GM12892 (cell line): Measurements from ENCODE around the gene ISLR.

ENCODE experiments used
- POLR2A ChIP-seq: IDR thresholded peaks from 2 replicates; pipeline ENCODE4 v1.6.1; 2011; ENCODE audit warnings: low read depth, low read length, control low read depth
- POLR2AphosphoS5 ChIP-seq: IDR thresholded peaks from 2 replicates; pipeline ENCODE4 v1.6.1; 2011; ENCODE audit warnings: low read depth, low read length, control low read depth
- TAF1 ChIP-seq: IDR thresholded peaks from 2 replicates; pipeline ENCODE4 v1.6.1; 2011; ENCODE audit warnings: low read depth, mild to moderate bottlenecking, control low read depth, low read length, borderline replicate concordance

DNA sequence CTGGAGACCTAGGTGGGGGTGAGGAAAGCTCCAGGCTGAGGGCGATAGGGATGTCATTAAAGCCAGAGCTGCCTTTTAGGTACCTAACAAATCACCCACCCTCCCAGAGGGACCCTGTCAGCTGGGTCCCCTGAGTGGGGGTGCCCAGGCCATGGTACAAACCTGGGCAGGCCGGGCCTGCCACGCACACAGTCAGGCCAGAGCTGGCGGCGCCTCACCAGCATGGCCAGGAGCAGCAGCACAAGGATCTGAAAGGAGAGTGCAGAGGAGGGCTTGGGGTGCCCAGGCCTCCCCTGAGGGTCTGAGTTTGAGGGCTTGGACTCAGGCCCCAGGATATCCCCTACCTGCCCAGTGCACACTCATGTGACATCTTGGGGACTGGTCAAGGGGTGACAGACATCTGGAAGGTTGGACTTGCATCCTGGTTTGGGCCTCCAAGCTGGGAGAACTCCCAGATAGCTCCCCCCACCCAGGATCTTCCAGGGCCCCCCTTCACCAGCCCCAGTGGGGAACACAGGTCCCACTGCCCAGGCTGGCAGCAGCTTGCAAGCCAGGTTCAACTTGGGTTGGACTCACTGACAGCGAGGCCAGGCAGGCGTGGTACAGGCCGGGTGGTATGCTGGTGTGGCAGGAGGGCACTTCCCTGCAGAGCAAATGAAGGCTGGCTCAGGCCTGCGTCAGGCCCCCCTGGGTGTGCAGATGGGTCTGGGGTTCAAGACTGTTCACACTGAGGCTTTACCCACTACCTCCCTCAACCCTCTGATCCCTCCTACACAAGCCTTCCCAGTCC is 23.9 kb downstream of the ISLR start:
- no peak for TF ChIP-seq POLR2A
- TF ChIP-seq POLR2AphosphoS5, result no peak
- no peak for TF ChIP-seq TAF1
